B cell (primary cell): Measurements from ENCODE around the gene TCAP. TPM values are rescaled to one million over a fixed set of nuclear protein-coding genes. Genes with fewer than 3 reads are reported as not detected.
A peak's percentile ranks its signal among the peaks of the same experiment; 100 is the strongest.

Source experiments
- ATAC-seq: fragments of 200-7000 bp; cut with Tn5 transposase; one replicate; pipeline ENCODE4 v1.10.0; 2021; ENCODE audit warnings: low read depth, mild to moderate bottlenecking, moderate number of reproducible peaks, moderate library complexity
- CTCF ChIA-PET: fragments of 350-600 bp; sonication (Branson Sonifier 250); formaldehyde crosslinking; loops from one replicate; lab custom pipeline; 2021; ENCODE audit warnings: antibody characterized with exemption, inconsistent platforms; lab: Charles Lee
- POLR2A ChIA-PET: fragments of 350-600 bp; sonication (Branson Sonifier 250); formaldehyde crosslinking; loops from one replicate; lab custom pipeline; 2021; ENCODE audit warnings: antibody characterized with exemption; lab: Charles Lee
- DNase-seq: peaks from one replicate; pipeline ENCODE4 v3.0.0; 2013
- H2AFZ ChIP-seq: 2 replicates; pipeline ENCODE4 v1.6.1; 2012; ENCODE audit warnings: mild to moderate bottlenecking, low read depth, low read length; ENCODE audit not compliant: insufficient read depth, poor library complexity, severe bottlenecking
- H3K27ac ChIP-seq, 2 donors: 1 replicate in 1 of 2; 2 replicates in 1 of 2; pipeline ENCODE4 v1.5.1; 2012 to 2013; ENCODE audit warnings: low read length in 2 of 2, mild to moderate bottlenecking in 2 of 2, moderate library complexity in 1 of 2
- H3K27me3 ChIP-seq, 4 experiments: fragments of 200-600 bp in 1 of 4; sonication (generic) in 1 of 4; replicated peaks in 1 of 4; 1 replicate in 2 of 4; 2 replicates in 2 of 4; pipeline versions ENCODE4 v1.6.1 to v1.7.0; 2013 to 2016; ENCODE audit warnings: low read length in 3 of 4, mild to moderate bottlenecking in 2 of 4, mixed read lengths in 1 of 4, moderate library complexity in 1 of 4; ENCODE audit not compliant: insufficient read depth in 4 of 4, control insufficient read depth in 3 of 4; ENCODE audit errors: control extremely low read depth in 1 of 4
- H3K36me3 ChIP-seq, 2 experiments: replicated peaks in 1 of 2; 1 replicate in 1 of 2; 2 replicates in 1 of 2; pipeline versions ENCODE4 v1.6.1 to v1.7.1; 2013; ENCODE audit warnings: low read length in 1 of 2; ENCODE audit not compliant: insufficient read depth in 2 of 2, control insufficient read depth in 1 of 2; ENCODE audit errors: control extremely low read depth in 1 of 2, extremely low read depth in 1 of 2
- H3K4me1 ChIP-seq, 2 donors: fragments of 200-600 bp in 1 of 2; sonication (generic) in 1 of 2; 1 replicate in 1 of 2; 2 replicates in 1 of 2; pipeline versions ENCODE4 v1.5.1 to v1.6.1; 2013 to 2017; ENCODE audit warnings: low read length in 2 of 2; ENCODE audit not compliant: control insufficient read depth in 2 of 2, insufficient read depth in 2 of 2
- H3K4me2 ChIP-seq: replicated peaks from 2 replicates; pipeline ENCODE3; 2012; ENCODE audit warnings: mild to moderate bottlenecking, low read depth, low read length; ENCODE audit not compliant: poor library complexity, severe bottlenecking
- H3K4me3 ChIP-seq, 5 experiments: fragments of 200-600 bp in 1 of 5; sonication (generic) in 1 of 5; 1 replicate in 3 of 5; 2 replicates in 2 of 5; pipeline versions ENCODE4 v1.5.1 to v1.7.0; 2011 to 2016; ENCODE audit warnings: low read length in 4 of 5, mild to moderate bottlenecking in 4 of 5, low read depth in 2 of 5, control low read depth in 1 of 5, moderate library complexity in 1 of 5; ENCODE audit not compliant: insufficient read depth in 1 of 5; ENCODE audit errors: control extremely low read depth in 1 of 5, extremely low read depth in 1 of 5
- H3K79me2 ChIP-seq: fragments of 200-600 bp; sonication (generic); one replicate; pipeline ENCODE4 v1.6.0; 2016; ENCODE audit warnings: low read length; ENCODE audit not compliant: control insufficient read depth, insufficient read depth
- H3K9ac ChIP-seq: fragments of 200-600 bp; sonication (generic); 2 replicates; pipeline ENCODE4 v1.6.1; 2017; ENCODE audit warnings: mild to moderate bottlenecking, low read length, moderate library complexity
- H3K9me3 ChIP-seq, 3 donors: one replicate each; pipeline versions ENCODE4 v1.6.1 to v1.7.1; 2013; ENCODE audit warnings: low read length in 2 of 3; ENCODE audit not compliant: control insufficient read depth in 2 of 3, insufficient read depth in 1 of 3; ENCODE audit errors: control extremely low read depth in 1 of 3
- H4K20me1 ChIP-seq: 2 replicates; pipeline ENCODE4 v1.6.0; 2012; ENCODE audit warnings: mild to moderate bottlenecking, low read length; ENCODE audit not compliant: insufficient read depth, control insufficient read depth, poor library complexity, severe bottlenecking
- H3K27ac Mint-ChIP-seq: one replicate; pipeline ENCODE4 v1.8.0; 2021; ENCODE audit warnings: mixed read lengths
- H3K27me3 Mint-ChIP-seq: one replicate; pipeline ENCODE4 v1.8.0; 2021; ENCODE audit warnings: mixed read lengths
- H3K4me1 Mint-ChIP-seq: one replicate; pipeline ENCODE4 v1.8.0; 2021; ENCODE audit warnings: mixed read lengths
- H3K4me3 Mint-ChIP-seq: one replicate; pipeline ENCODE4 v1.8.0; 2021; ENCODE audit warnings: mixed read lengths
- H3K9me3 Mint-ChIP-seq: one replicate; pipeline ENCODE4 v1.8.0; 2022; ENCODE audit warnings: mixed read lengths; ENCODE audit not compliant: insufficient read depth
- EZH2 ChIP-seq: IDR thresholded peaks from 2 replicates; pipeline ENCODE4 v1.6.1; 2012; ENCODE audit warnings: borderline replicate concordance, low read depth, mild to moderate bottlenecking, moderate library complexity, low read length; ENCODE audit not compliant: insufficient read depth, poor library complexity, severe bottlenecking
- WGBS: methylation state at CpG from one replicate; pipeline ENCODE4 v1.1.5; 2013; ENCODE audit warnings: missing lambda C conversion rate; ENCODE audit not compliant: insufficient coverage; 5-methylcytosine and 5-hydroxymethylcytosine counted together
- intact Hi-C: fragments of 100-400 bp; cut with micrococcal nuclease; formaldehyde crosslinking; loops from one replicate; pipeline ENCODE4 v1.10.0; 2022
- polyA plus RNA-seq: library from polyadenylated mRNA; depleted of rRNA; stranded (reverse); fragments of >200 nt; gene quantifications from 2 replicates; pipeline ENCODE4 v1.2.3, GENCODE V29; 2012
- total RNA-seq, 2 donors: library from RNA; stranded (reverse); fragments of 120-200 nt in 1 of 2; gene quantifications; 1 replicate in 1 of 2; 2 replicates in 1 of 2; pipeline versions ENCODE4 v1.2.3 to v1.2.4, GENCODE V29; 2013 to 2022
- TF ChIP-seq, protein P1 (sequence below): fragments of 200-600 bp; IDR thresholded peaks from one replicate; pipeline ENCODE4 v1.8.0; 2022; ENCODE audit warnings: antibody characterized with exemption, mild to moderate bottlenecking

The TCAP gene
- total and polyA plus RNA-seq, 2 donors (not counting 1 experiment from before 2014, with no cell fraction given) = 3.8 to 5.1 TPM

DNA sequence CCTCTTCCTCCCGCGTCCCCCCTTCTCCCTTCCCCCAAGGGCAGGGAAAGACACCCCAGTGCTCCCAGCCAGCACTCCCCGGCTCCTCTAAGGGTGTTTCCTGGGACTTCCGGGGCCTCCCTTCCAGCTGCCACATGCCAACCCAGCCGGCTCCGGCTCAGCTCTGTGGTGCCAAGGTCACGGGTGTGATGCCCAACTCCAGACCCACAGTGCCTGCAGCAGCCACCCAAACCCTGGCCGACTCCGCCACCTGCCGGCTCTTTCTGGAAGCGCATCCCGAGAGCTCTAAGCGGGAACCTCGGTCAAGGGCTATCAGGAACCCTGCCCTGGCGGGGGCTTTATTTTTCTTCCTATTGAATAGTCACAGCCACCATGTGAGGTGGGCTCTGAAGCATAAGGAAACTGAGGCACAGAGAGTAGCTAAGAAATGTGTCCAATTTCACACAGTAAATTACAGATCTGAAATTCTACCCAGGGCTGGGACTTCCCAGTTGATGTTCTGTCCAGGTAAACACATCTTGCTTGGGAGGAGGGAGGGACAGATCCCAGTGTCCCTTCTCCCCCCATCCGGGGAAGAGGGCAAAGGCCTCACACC, 41.7 kb upstream of the TCAP start:
- intact Hi-C loops = loop anchor here (1.0 to 5.0 kb wide), 7 partner anchors 14 to 417 kb away; partner anchors contain the start of genes IKZF3, LRRC3C, MIEN1 and ORMDL3
- peaks cover 36 to 47% of the 10 kb centered on the region in 2 donors for H3K4me1 ChIP-seq
- Mint-ChIP-seq H3K4me1 (peaks cover 37% of the 10 kb centered on the region), H3K9me3 (no peaks in the 10 kb centered on the region), H3K4me3 (peak overlapping the region; percentile 66), H3K27me3 (peaks cover 13% of the 10 kb centered on the region), H3K27ac (peak overlapping the region; percentile 56)
- WGBS = 10% methylated on average over 14 of the region's 16 CpGs
- TF ChIP-seq, protein P1, sequence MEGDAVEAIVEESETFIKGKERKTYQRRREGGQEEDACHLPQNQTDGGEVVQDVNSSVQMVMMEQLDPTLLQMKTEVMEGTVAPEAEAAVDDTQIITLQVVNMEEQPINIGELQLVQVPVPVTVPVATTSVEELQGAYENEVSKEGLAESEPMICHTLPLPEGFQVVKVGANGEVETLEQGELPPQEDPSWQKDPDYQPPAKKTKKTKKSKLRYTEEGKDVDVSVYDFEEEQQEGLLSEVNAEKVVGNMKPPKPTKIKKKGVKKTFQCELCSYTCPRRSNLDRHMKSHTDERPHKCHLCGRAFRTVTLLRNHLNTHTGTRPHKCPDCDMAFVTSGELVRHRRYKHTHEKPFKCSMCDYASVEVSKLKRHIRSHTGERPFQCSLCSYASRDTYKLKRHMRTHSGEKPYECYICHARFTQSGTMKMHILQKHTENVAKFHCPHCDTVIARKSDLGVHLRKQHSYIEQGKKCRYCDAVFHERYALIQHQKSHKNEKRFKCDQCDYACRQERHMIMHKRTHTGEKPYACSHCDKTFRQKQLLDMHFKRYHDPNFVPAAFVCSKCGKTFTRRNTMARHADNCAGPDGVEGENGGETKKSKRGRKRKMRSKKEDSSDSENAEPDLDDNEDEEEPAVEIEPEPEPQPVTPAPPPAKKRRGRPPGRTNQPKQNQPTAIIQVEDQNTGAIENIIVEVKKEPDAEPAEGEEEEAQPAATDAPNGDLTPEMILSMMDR = peak; percentile 91
- no peak for TF ChIP-seq EZH2
- peaks cover 7% of the 10 kb centered on the region for H3K79me2 ChIP-seq
- ATAC-seq (peak; percentile 76), DNase-seq (peak; percentile 89)
- peak overlapping the region; percentile 50 for H3K4me2 ChIP-seq
- H3K9ac ChIP-seq = no peak overlapping the region
- peaks cover 0 to 38% (median 17%) of the 10 kb centered on the region in 4 experiments for H3K27me3 ChIP-seq
- H3K27ac ChIP-seq = no peak overlapping the region
- POLR2A ChIA-PET = interaction anchor here (0.7 to 1.1 kb wide), 6 partner anchors 12 to 357 kb away, joined by 3 to 7 read pairs (median 4); partner anchors contain the start of genes MIEN1 and PSMD3
- no peak overlapping the region for H2AFZ ChIP-seq
- H3K4me3 ChIP-seq = no peak overlapping the region
- no peaks in the 10 kb centered on the region for H3K9me3 ChIP-seq
- H4K20me1 ChIP-seq = no peaks in the 10 kb centered on the region
- no peaks in the 10 kb centered on the region for H3K36me3 ChIP-seq
- CTCF ChIA-PET = interaction anchor here (0.6 to 13.0 kb wide), 47 partner anchors 9 to 475 kb away, joined by 3 to 262 read pairs (median 6); partner anchors contain the start of genes MIEN1, NEUROD2, PGAP3 and PNMT

DNA sequence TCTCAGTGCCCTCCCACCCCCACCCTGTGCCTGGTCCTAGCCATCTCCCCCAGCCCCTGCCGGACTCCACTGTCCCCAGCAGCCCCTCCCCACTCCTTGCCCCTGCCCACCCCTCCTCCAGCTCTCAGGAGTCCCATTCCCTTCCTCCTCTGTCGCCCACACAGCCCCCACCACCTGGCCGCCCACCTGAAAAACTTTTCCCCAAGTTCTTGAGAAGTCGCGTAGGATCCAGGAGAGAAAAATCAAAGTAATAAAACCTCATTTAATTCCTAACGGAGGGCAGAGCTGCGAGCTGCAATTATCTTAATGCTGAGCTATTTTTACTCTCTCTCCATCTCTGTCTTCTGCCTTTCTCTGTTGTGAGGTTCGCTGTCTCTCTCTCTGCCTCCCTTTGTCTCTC, 40.8 kb upstream of the TCAP start:
- peaks cover 0 to 47% (median 17%) of the 10 kb centered on the region in 4 experiments for H3K27me3 ChIP-seq
- ATAC-seq (no peak), DNase-seq (no peak)
- no peak overlapping the region for H3K4me3 ChIP-seq
- 85% methylated on average over 7 of the region's 8 CpGs for WGBS
- CTCF ChIA-PET = interaction anchor here (0.6 to 13.0 kb wide), 15 partner anchors 8 to 474 kb away, joined by 3 to 262 read pairs (median 13); partner anchors contain the start of genes NEUROD2, PNMT, PSMD3 and STARD3
- Mint-ChIP-seq H3K4me3 (no peak overlapping the region), H3K4me1 (peaks cover 40% of the 10 kb centered on the region), H3K27me3 (peaks cover 17% of the 10 kb centered on the region), H3K27ac (no peak overlapping the region), H3K9me3 (no peaks in the 10 kb centered on the region)
- no peaks in the 10 kb centered on the region for H3K36me3 ChIP-seq
- H3K9me3 ChIP-seq = no peaks in the 10 kb centered on the region
- peaks cover 7% of the 10 kb centered on the region for H3K79me2 ChIP-seq
- no peak overlapping the region for H2AFZ ChIP-seq
- intact Hi-C loops = loop anchor here (5.0 kb wide), 1 partner anchor 108 kb away; the partner anchor contains the start of gene MIEN1
- H3K27ac ChIP-seq = no peak overlapping the region
- H4K20me1 ChIP-seq = no peaks in the 10 kb centered on the region
- no peak overlapping the region for H3K9ac ChIP-seq
- POLR2A ChIA-PET = interaction anchor here (0.6 kb wide), 1 partner anchor 156 kb away, joined by 3 read pairs; no protein-coding TSS in a partner anchor
- no peak for TF ChIP-seq EZH2
- TF ChIP-seq, protein P1 = no peak
- H3K4me2 ChIP-seq = no peak overlapping the region
- peaks cover 33 to 41% of the 10 kb centered on the region in 2 donors for H3K4me1 ChIP-seq
